OCI-LY3 (cell line): ENCODE measurements around the gene KIAA0408.

Source experiments
- H2AFZ ChIP-seq: fragments of 200-600, 300-600 bp; shearing (Covaris generic); 2 replicates; pipeline ENCODE4 v1.6.0; 2014; ENCODE audit warnings: antibody characterized with exemption, low read depth, low read length
- H3K27ac ChIP-seq: fragments of 200-600, 300-600 bp; sonication (generic); 2 replicates; pipeline ENCODE4 v1.5.1; 2014; ENCODE audit warnings: mild to moderate bottlenecking, low read length, moderate library complexity, mixed read lengths
- H3K27me3 ChIP-seq: fragments of 200-600, 300-600 bp; sonication (generic); 2 replicates; pipeline ENCODE4 v1.6.1; 2014; ENCODE audit warnings: low read depth, low read length, mixed read lengths
- H3K36me3 ChIP-seq: fragments of 200-600, 300-600 bp; sonication (generic); replicated peaks from 2 replicates; pipeline ENCODE3; 2014; ENCODE audit warnings: low read depth, low read length, mixed read lengths
- H3K4me1 ChIP-seq: fragments of 300-600, 200-600 bp; sonication (generic); 2 replicates; pipeline ENCODE4 v1.6.1; 2014; ENCODE audit warnings: low read length, mixed read lengths
- H3K4me2 ChIP-seq: fragments of 200-600, 300-600 bp; sonication (generic); 2 replicates; pipeline ENCODE4 v1.6.1; 2014; ENCODE audit warnings: low read length, mixed read lengths
- H3K4me3 ChIP-seq: fragments of 300-600, 200-600 bp; sonication (generic); 2 replicates; pipeline ENCODE4 v1.5.1; 2014; ENCODE audit warnings: antibody characterized with exemption, mild to moderate bottlenecking, low read length, moderate library complexity
- H3K79me2 ChIP-seq: fragments of 300-600, 200-600 bp; shearing (Covaris generic); 2 replicates; pipeline ENCODE4 v1.6.1; 2014; ENCODE audit warnings: mild to moderate bottlenecking, low read length, mixed read lengths
- H3K9ac ChIP-seq: fragments of 300-600, 200-600 bp; shearing (Covaris generic); 2 replicates; pipeline ENCODE4 v1.6.0; 2014; ENCODE audit warnings: mild to moderate bottlenecking, low read length, moderate library complexity
- H3K9me3 ChIP-seq: fragments of 200-600, 300-600 bp; shearing (Covaris generic); 2 replicates; pipeline ENCODE4 v1.6.1; 2014; ENCODE audit warnings: low read length, mixed read lengths; ENCODE audit not compliant: insufficient read depth
- H4K20me1 ChIP-seq: fragments of 200-600, 300-600 bp; sonication (generic); 2 replicates; pipeline ENCODE4 v1.6.1; 2016; ENCODE audit warnings: low read length, mixed read lengths; ENCODE audit not compliant: insufficient read depth
- CTCF ChIP-seq: fragments of 200-600, 300-600 bp; sonication (generic); IDR thresholded peaks from 2 replicates; pipeline ENCODE4 v1.5.1; 2014; ENCODE audit warnings: antibody characterized with exemption, low read length, low read depth
- EZH2phosphoT487 ChIP-seq: fragments of 200-600 bp; shearing (Covaris generic); IDR thresholded peaks from 2 replicates; pipeline ENCODE4 v1.6.1; 2018; ENCODE audit warnings: antibody characterized with exemption, mixed run types, low read depth

KIAA0408 gene

GRCh38 chr6:127457456-127458064, 1.6 kb downstream of the KIAA0408 start:
- Histone ChIP-seq H3K9ac (no peak overlapping the region), H2AFZ (no peak overlapping the region), H4K20me1 (no peaks in the 10 kb centered on the region), H3K27ac (no peak overlapping the region), H3K27me3 (peaks cover under 1% of the 10 kb centered on the region; the same call in 1 of the 2 replicates), H3K36me3 (no peaks in the 10 kb centered on the region), H3K4me2 (no peak overlapping the region), H3K79me2 (no peaks in the 10 kb centered on the region), H3K9me3 (no peaks in the 10 kb centered on the region), H3K4me3 (no peak overlapping the region), H3K4me1 (no peaks in the 10 kb centered on the region)
- TF ChIP-seq CTCF: no peak
- no peak for TF ChIP-seq EZH2phosphoT487

GRCh38 chr6:127456465-127456864, 2.7 kb downstream of the KIAA0408 start:
- H3K4me3 ChIP-seq: no peak overlapping the region
- H3K27ac ChIP-seq: no peak overlapping the region
- no peaks in the 10 kb centered on the region for H3K79me2 ChIP-seq
- H3K36me3 ChIP-seq: no peaks in the 10 kb centered on the region
- no peak for TF ChIP-seq CTCF
- TF ChIP-seq EZH2phosphoT487: no peak
- no peak overlapping the region for H2AFZ ChIP-seq
- no peaks in the 10 kb centered on the region for H4K20me1 ChIP-seq
- H3K9ac ChIP-seq: no peak overlapping the region
- no peaks in the 10 kb centered on the region for H3K9me3 ChIP-seq
- peaks cover 3% of the 10 kb centered on the region; the same call in 1 of the 2 replicates for H3K27me3 ChIP-seq
- no peak overlapping the region for H3K4me2 ChIP-seq
- H3K4me1 ChIP-seq: no peaks in the 10 kb centered on the region

GRCh38 chr6:127453845-127454619, 5.2 kb downstream of the KIAA0408 start:
- Histone ChIP-seq H4K20me1 (no peaks in the 10 kb centered on the region), H3K4me3 (no peak overlapping the region), H3K9me3 (no peaks in the 10 kb centered on the region), H3K4me1 (no peaks in the 10 kb centered on the region), H3K27ac (no peak overlapping the region), H3K36me3 (no peaks in the 10 kb centered on the region), H3K4me2 (no peak overlapping the region), H3K9ac (no peak overlapping the region), H3K27me3 (peaks cover 3% of the 10 kb centered on the region; the same call in 1 of the 2 replicates), H3K79me2 (no peaks in the 10 kb centered on the region), H2AFZ (no peak overlapping the region)
- TF ChIP-seq CTCF: no peak
- no peak for TF ChIP-seq EZH2phosphoT487

- H4K20me1 ChIP-seq: no peaks in the 10 kb centered on the region
- H3K4me3 ChIP-seq: no peak overlapping the region
- H3K36me3 ChIP-seq: no peaks in the 10 kb centered on the region
- H3K9ac ChIP-seq: no peak overlapping the region
- H3K27ac ChIP-seq: no peak overlapping the region
- no peak for TF ChIP-seq EZH2phosphoT487
- no peak for TF ChIP-seq CTCF
- H3K79me2 ChIP-seq: no peaks in the 10 kb centered on the region
- H3K4me1 ChIP-seq: no peaks in the 10 kb centered on the region
- H3K27me3 ChIP-seq: peaks cover 3% of the 10 kb centered on the region; the same call in 1 of the 2 replicates
- H3K9me3 ChIP-seq: no peaks in the 10 kb centered on the region
- no peak overlapping the region for H3K4me2 ChIP-seq
- no peak overlapping the region for H2AFZ ChIP-seq
Measured at GRCh38 chr6:127452803-127453202, 6.4 kb downstream of the KIAA0408 start.
